Smooth muscle cell (in vitro differentiated cells): ENCODE measurements around the gene CCDC152. TPM values are rescaled to one million over a fixed set of nuclear protein-coding genes. Genes with fewer than 3 reads are reported as not detected.

Experiments
- DNase-seq: peaks from one replicate; lab custom pipeline; 2025; ENCODE audit not compliant: unreplicated experiment; lab: John Stamatoyannopoulos, UW
- H2AFZ ChIP-seq: fragments of 200-600 bp; sonication (generic); 2 replicates; pipeline ENCODE4 v1.6.0; 2016; ENCODE audit warnings: antibody characterized with exemption, low read depth, mild to moderate bottlenecking
- H3F3A ChIP-seq: fragments of 200-600 bp; sonication (generic); 2 replicates; pipeline ENCODE4 v1.6.0; 2017; ENCODE audit warnings: antibody characterized with exemption, low read depth
- H3K27ac ChIP-seq: fragments of 200-600 bp; sonication (generic); 2 replicates; pipeline ENCODE4 v1.5.1; 2016; ENCODE audit warnings: low read depth, mild to moderate bottlenecking
- H3K27me3 ChIP-seq: fragments of 200-600 bp; sonication (generic); 2 replicates; pipeline ENCODE4 v1.6.1; 2016; ENCODE audit warnings: low read depth, mild to moderate bottlenecking
- H3K36me3 ChIP-seq: fragments of 200-600 bp; sonication (generic); 2 replicates; pipeline ENCODE4 v1.5.1; 2016; ENCODE audit warnings: low read depth
- H3K4me1 ChIP-seq: fragments of 200-600 bp; sonication (generic); 2 replicates; pipeline ENCODE4 v1.5.1; 2016; ENCODE audit warnings: low read depth
- H3K4me2 ChIP-seq: fragments of 200-600 bp; sonication (generic); 2 replicates; pipeline ENCODE4 v1.6.0; 2016; ENCODE audit warnings: mild to moderate bottlenecking
- H3K4me3 ChIP-seq: fragments of 200-600 bp; sonication (generic); 2 replicates; pipeline ENCODE4 v1.5.1; 2016; ENCODE audit warnings: mild to moderate bottlenecking
- H3K79me2 ChIP-seq: fragments of 200-600 bp; sonication (generic); 2 replicates; pipeline ENCODE4 v1.6.0; 2016; ENCODE audit warnings: low read depth, mild to moderate bottlenecking
- H3K9ac ChIP-seq: fragments of 200-600 bp; sonication (generic); 2 replicates; pipeline ENCODE4 v1.6.0; 2016; ENCODE audit warnings: low read depth
- H3K9me3 ChIP-seq: fragments of 200-600 bp; sonication (generic); replicated peaks from 2 replicates; pipeline ENCODE4 v1.5.1; 2016; ENCODE audit warnings: low read depth
- H4K20me1 ChIP-seq: fragments of 200-600 bp; sonication (generic); 2 replicates; pipeline ENCODE4 v1.6.0; 2016; ENCODE audit warnings: low read depth
- WGBS: methylation state at CpG from one replicate; pipeline ENCODE4 v1.1.7; 2016; ENCODE audit warnings: low lambda C conversion rate; 5-methylcytosine and 5-hydroxymethylcytosine counted together
- polyA plus RNA-seq: library from polyadenylated mRNA; unstranded; fragments of >200 nt; fragmentation: Nextera tagmentation; extraction: Ambion mirVana; gene quantifications from 2 replicates; pipeline ENCODE4 v1.2.1, GENCODE V29; 2016
- total RNA-seq: library from RNA; depleted of rRNA; stranded (reverse); fragments of >200 nt; gene quantifications from 2 replicates; pipeline ENCODE4 v1.2.3, GENCODE V29; 2014
- TF ChIP-seq, protein P1 (sequence below): fragments of 200-600 bp; sonication (generic); IDR thresholded peaks from 2 replicates; pipeline ENCODE4 v1.5.1; 2017; ENCODE audit warnings: borderline replicate concordance, mild to moderate bottlenecking, antibody characterized with exemption; ENCODE audit not compliant: insufficient read depth, poor library complexity, severe bottlenecking

Gene CCDC152
- total and polyA plus RNA-seq, 2 experiments from 2014 or later: 1.4 to 1.6 TPM

DNA sequence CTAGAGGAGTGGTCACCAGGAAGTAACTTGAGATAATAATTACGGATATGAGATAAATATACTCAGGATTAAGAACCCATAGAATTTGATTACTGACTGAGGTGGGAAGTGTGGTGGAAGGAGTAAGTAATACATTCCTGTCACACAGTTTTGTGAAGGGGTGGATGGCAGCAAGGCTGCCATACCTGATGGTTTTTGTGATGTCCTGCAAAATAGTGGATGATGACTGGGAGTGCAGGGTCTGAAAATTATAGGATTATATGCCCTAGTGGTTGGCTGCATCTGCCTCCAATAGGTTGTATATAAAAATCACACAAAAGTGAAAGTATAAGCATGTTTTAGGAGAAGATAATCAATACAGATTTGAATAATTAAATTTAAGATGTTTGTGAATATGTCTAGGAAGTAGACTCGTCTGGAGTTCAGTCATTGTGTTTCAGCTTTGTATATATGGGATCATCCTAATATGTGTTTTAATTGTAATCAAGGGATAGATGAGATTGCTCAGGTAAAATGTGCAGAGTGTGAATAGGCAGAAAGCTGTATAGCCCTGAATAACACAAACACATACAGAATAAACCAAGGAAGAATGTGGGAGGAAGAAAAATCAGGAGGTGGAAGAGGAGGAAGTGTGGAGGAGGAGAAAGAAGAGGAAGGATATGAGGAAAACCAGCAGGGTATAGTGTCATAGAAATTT is 49.5 kb downstream of the CCDC152 start:
- H3K9ac ChIP-seq: no peak overlapping the region
- peaks cover 2% of the 10 kb centered on the region for H3K4me1 ChIP-seq
- no peaks in the 10 kb centered on the region for H3K27me3 ChIP-seq
- no peak overlapping the region for H3K4me2 ChIP-seq
- H3K27ac ChIP-seq: no peak overlapping the region
- H3F3A ChIP-seq: no peaks in the 10 kb centered on the region
- H3K36me3 ChIP-seq: no peaks in the 10 kb centered on the region
- peak overlapping the region; percentile 29 for H3K4me3 ChIP-seq
- TF ChIP-seq, protein P1, sequence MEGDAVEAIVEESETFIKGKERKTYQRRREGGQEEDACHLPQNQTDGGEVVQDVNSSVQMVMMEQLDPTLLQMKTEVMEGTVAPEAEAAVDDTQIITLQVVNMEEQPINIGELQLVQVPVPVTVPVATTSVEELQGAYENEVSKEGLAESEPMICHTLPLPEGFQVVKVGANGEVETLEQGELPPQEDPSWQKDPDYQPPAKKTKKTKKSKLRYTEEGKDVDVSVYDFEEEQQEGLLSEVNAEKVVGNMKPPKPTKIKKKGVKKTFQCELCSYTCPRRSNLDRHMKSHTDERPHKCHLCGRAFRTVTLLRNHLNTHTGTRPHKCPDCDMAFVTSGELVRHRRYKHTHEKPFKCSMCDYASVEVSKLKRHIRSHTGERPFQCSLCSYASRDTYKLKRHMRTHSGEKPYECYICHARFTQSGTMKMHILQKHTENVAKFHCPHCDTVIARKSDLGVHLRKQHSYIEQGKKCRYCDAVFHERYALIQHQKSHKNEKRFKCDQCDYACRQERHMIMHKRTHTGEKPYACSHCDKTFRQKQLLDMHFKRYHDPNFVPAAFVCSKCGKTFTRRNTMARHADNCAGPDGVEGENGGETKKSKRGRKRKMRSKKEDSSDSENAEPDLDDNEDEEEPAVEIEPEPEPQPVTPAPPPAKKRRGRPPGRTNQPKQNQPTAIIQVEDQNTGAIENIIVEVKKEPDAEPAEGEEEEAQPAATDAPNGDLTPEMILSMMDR: no peak
- DNase-seq: no peak
- 90% methylated on average over 2 of the region's 2 CpGs for WGBS
- H3K9me3 ChIP-seq: no peaks in the 10 kb centered on the region
- H4K20me1 ChIP-seq: no peaks in the 10 kb centered on the region
- H3K79me2 ChIP-seq: no peaks in the 10 kb centered on the region
- H2AFZ ChIP-seq: peak overlapping the region; percentile 11

DNA sequence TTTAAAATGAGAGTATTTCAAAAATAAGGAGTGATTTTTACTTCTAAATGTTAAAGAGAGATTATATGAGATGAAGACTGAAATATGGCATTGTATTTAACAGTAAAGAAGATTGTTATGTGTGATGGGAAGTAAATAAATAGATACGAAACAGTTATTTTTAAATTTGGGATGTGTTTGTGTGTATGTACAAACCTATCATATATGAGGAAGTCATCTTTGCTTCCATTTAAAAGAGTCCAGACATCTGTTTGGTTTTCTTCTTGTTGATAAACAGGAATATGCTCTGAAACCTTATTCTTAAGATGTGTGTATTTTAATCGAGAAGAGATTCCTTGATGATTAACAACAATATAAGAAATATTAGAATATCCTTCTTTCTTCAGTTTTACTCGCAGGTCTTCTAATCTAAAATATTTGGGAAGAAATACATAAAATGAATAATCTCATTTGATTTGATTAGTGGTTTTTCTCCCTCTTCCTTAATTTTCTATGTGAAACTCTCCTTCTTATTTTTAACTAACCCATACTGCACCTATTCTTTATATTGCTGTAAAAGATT is 50.2 kb downstream of the CCDC152 start:
- H3K9ac ChIP-seq: no peak overlapping the region
- H3K27ac ChIP-seq: no peak overlapping the region
- H3K4me3 ChIP-seq: peak overlapping the region; percentile 48
- WGBS: 99% methylated on average over 3 of the region's 3 CpGs
- no peak for DNase-seq
- no peaks in the 10 kb centered on the region for H3F3A ChIP-seq
- H4K20me1 ChIP-seq: no peaks in the 10 kb centered on the region
- TF ChIP-seq, protein P1: no peak
- H3K79me2 ChIP-seq: no peaks in the 10 kb centered on the region
- no peak overlapping the region for H3K4me2 ChIP-seq
- no peaks in the 10 kb centered on the region for H3K9me3 ChIP-seq
- H2AFZ ChIP-seq: no peak overlapping the region
- H3K4me1 ChIP-seq: peaks cover 8% of the 10 kb centered on the region
- no peaks in the 10 kb centered on the region for H3K27me3 ChIP-seq
- H3K36me3 ChIP-seq: no peaks in the 10 kb centered on the region

DNA sequence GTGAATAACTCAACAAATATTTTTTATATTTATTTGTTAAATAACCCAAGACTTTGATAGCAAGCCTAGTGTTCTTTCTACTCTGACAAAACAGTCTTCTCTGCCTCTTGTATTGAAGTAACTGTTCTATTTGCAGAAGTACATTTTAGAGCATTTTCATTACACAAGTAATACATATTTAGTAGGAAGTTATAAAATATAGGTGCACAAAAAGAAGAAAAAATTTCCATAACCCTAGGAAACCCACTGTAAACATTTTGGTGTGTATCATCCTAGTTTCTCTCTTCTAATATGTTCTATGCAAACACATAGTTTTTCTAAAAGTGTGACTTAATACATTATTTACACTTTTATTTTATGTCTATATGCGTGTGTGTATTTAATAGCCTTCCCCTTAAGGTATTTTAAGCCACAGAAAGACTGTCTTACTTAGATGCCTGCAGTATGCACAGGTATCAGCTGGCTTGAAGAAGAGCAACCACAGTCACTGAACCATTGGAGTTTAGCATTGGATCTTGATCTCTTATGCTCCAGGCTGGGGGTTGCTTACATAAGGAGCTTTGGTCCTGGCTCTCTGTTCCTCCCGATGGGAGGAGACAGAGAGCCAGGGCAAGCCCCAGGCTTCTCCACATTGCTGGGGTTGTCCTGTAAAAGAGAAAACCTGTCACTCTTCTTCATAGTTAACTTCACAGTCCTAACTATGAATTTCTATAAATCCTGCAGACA is 51.3 kb downstream of the CCDC152 start:
- H3K79me2 ChIP-seq: no peaks in the 10 kb centered on the region
- no peak overlapping the region for H2AFZ ChIP-seq
- peaks cover 19% of the 10 kb centered on the region for H3K4me1 ChIP-seq
- no peak overlapping the region for H3K4me2 ChIP-seq
- DNase-seq: no peak
- H3K27me3 ChIP-seq: no peaks in the 10 kb centered on the region
- no peaks in the 10 kb centered on the region for H3K9me3 ChIP-seq
- H3K27ac ChIP-seq: no peak overlapping the region
- no peaks in the 10 kb centered on the region for H4K20me1 ChIP-seq
- no peaks in the 10 kb centered on the region for H3K36me3 ChIP-seq
- H3F3A ChIP-seq: no peaks in the 10 kb centered on the region
- H3K4me3 ChIP-seq: peak overlapping the region; percentile 48
- TF ChIP-seq, protein P1: no peak
- no peak overlapping the region for H3K9ac ChIP-seq
- WGBS: 82% methylated on average over 2 of the region's 2 CpGs
